ENCODE results near the gene QPCTL. TPM values are rescaled to one million over a fixed set of nuclear protein-coding genes. Genes with fewer than 3 reads are reported as not detected.

The QPCTL gene
- total and polyA plus RNA-seq, 10 of the 15 experiments (the other 5 are each of a cell fraction or from before 2014, with no cell fraction given), result 1.1 to 22.6 (median 11.2) TPM

DNA sequence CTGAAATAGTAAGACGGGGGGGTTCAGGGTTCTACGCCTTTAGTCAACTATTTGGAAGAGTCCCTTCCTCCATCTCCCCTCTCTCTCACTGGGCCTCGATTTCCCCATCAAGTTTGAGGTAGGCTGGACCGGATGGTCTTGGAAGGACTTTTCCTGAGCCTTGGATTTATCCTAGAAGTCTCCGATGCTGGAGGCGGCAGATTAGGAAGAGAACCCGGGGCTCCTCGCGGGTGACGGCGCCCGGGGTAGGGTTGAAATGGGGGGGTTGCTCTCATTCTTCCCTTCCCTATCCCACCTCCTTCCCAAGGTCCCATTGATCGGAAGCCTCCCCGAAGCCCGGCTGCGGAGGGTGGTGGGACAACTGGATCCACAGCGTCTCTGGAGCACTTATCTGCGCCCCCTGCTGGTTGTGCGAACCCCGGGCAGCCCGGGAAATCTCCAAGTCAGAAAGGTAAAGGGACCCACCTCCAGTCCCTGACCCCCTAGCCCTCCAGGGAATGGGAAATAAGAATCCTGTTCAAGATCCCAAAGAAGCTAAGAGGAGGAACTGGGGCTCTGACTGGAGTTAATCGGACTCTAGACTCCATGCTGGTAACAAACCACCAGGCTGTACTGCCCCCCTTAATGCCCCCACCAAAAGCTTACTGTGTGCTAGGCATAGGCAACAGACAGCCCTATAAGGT is 781 bp downstream of the QPCTL start (continued):
- no peak for TF ChIP-seq KLF5 (IDR thresholded peaks at IDR 0.05; ENCODE audit: partially characterized antibody)
- peak; percentile 72 to 77 for TF ChIP-seq IKZF2 (IDR thresholded peaks at IDR 0.05)
- peak; percentile 91 for TF ChIP-seq SMARCA5 (IDR thresholded peaks at IDR 0.05)
- TF ChIP-seq TAF1 (IDR thresholded peaks at IDR 0.05; ENCODE audit: borderline replicate concordance, low read depth, low read length), result no peak
- TF ChIP-seq POU2F2 (IDR thresholded peaks at IDR 0.05; ENCODE audit: borderline replicate concordance, low read depth, low read length), result no peak
- no peak for TF ChIP-seq STAT1 (conservative IDR thresholded peaks at IDR 0.05)
- no peak for TF ChIP-seq RUNX3 (IDR thresholded peaks at IDR 0.05; ENCODE audit: low read length)
- TF ChIP-seq, protein P1, sequence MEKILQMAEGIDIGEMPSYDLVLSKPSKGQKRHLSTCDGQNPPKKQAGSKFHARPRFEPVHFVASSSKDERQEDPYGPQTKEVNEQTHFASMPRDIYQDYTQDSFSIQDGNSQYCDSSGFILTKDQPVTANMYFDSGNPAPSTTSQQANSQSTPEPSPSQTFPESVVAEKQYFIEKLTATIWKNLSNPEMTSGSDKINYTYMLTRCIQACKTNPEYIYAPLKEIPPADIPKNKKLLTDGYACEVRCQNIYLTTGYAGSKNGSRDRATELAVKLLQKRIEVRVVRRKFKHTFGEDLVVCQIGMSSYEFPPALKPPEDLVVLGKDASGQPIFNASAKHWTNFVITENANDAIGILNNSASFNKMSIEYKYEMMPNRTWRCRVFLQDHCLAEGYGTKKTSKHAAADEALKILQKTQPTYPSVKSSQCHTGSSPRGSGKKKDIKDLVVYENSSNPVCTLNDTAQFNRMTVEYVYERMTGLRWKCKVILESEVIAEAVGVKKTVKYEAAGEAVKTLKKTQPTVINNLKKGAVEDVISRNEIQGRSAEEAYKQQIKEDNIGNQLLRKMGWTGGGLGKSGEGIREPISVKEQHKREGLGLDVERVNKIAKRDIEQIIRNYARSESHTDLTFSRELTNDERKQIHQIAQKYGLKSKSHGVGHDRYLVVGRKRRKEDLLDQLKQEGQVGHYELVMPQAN (conservative IDR thresholded peaks at IDR 0.05), result 0 out of 2 replicates have a peak, but pooled peaks have one; percentile 22
- TF ChIP-seq, protein P2, sequence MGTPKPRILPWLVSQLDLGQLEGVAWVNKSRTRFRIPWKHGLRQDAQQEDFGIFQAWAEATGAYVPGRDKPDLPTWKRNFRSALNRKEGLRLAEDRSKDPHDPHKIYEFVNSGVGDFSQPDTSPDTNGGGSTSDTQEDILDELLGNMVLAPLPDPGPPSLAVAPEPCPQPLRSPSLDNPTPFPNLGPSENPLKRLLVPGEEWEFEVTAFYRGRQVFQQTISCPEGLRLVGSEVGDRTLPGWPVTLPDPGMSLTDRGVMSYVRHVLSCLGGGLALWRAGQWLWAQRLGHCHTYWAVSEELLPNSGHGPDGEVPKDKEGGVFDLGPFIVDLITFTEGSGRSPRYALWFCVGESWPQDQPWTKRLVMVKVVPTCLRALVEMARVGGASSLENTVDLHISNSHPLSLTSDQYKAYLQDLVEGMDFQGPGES (IDR thresholded peaks at IDR 0.05), result peak; percentile 10; the same call in 1 of the 2 replicates
- TF ChIP-seq BMI1 (IDR thresholded peaks at IDR 0.05; ENCODE audit: borderline replicate concordance), result no peak
- TF ChIP-seq, protein P3, sequence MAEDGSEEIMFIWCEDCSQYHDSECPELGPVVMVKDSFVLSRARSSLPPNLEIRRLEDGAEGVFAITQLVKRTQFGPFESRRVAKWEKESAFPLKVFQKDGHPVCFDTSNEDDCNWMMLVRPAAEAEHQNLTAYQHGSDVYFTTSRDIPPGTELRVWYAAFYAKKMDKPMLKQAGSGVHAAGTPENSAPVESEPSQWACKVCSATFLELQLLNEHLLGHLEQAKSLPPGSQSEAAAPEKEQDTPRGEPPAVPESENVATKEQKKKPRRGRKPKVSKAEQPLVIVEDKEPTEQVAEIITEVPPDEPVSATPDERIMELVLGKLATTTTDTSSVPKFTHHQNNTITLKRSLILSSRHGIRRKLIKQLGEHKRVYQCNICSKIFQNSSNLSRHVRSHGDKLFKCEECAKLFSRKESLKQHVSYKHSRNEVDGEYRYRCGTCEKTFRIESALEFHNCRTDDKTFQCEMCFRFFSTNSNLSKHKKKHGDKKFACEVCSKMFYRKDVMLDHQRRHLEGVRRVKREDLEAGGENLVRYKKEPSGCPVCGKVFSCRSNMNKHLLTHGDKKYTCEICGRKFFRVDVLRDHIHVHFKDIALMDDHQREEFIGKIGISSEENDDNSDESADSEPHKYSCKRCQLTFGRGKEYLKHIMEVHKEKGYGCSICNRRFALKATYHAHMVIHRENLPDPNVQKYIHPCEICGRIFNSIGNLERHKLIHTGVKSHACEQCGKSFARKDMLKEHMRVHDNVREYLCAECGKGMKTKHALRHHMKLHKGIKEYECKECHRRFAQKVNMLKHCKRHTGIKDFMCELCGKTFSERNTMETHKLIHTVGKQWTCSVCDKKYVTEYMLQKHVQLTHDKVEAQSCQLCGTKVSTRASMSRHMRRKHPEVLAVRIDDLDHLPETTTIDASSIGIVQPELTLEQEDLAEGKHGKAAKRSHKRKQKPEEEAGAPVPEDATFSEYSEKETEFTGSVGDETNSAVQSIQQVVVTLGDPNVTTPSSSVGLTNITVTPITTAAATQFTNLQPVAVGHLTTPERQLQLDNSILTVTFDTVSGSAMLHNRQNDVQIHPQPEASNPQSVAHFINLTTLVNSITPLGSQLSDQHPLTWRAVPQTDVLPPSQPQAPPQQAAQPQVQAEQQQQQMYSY (CRISPR knock-in tag; IDR thresholded peaks at IDR 0.05), result no peak
- TF ChIP-seq CEBPB (IDR thresholded peaks at IDR 0.05; ENCODE audit: borderline replicate concordance in 1 of 2, low read depth in 2 of 2, low read length in 2 of 2), result no peak
- TF ChIP-seq SIN3A (IDR thresholded peaks at IDR 0.05; ENCODE audit: low read depth, low read length), result 0 out of 2 replicates have a peak, but pooled peaks have one; percentile 55
- peak; percentile 80; the same call in 1 of the 2 replicates for TF ChIP-seq EED (IDR thresholded peaks at IDR 0.05; ENCODE audit: low read depth)
- no peak for TF ChIP-seq MXI1 (IDR thresholded peaks at IDR 0.05; ENCODE audit: low read depth, low read length)
- no peak for TF ChIP-seq EZH2 (IDR thresholded peaks at IDR 0.05; ENCODE audit: borderline replicate concordance, control insufficient read depth, low read depth, low read length)
